K562 (cell line): ENCODE measurements around the gene PADI4. TPM values are rescaled to one million over a fixed set of nuclear protein-coding genes. Genes with fewer than 3 reads are reported as not detected.

Experiments
- ATAC-seq: fragments of 200-7000 bp; cut with Tn5 transposase; 3 replicates; pipeline ENCODE4 v1.9.1; 2020; ENCODE audit warnings: moderate library complexity
- BruUV-seq: library from RNA; stranded (reverse); fragments of 400-500 nt; replicated peaks from 2 replicates; lab custom pipeline; 2021; lab: Mats Ljungman, UMichigan
- CTCF ChIA-PET: fragments of 300-600 bp; formaldehyde crosslinking; extraction: SDS; loops from one replicate; lab custom pipeline; 2021; ENCODE audit warnings: low intra/inter-chr PET ratio; lab: Yijun Ruan, JAX
- POLR2A ChIA-PET: fragments of 300-600, 350-650 bp; sonication (Branson Sonifier 250); formaldehyde crosslinking; extraction: SDS; loops from one replicate; lab custom pipeline; 2021; ENCODE audit warnings: antibody characterized with exemption, inconsistent platforms; lab: Yijun Ruan, JAX
- DNase-seq, 4 experiments: peaks; one replicate each; pipeline versions ENCODE4 v3.0.0 to v3.0.0-alpha.2; 2011 to 2018; ENCODE audit warnings: low spot score in 3 of 4, mixed read lengths in 3 of 4; ENCODE audit errors: extremely low read depth in 1 of 4
- FAIRE-seq: peaks from 2 replicates; lab custom pipeline; 2011; peaks lifted over from hg19 to GRCh38; lab: Jason Lieb, UNC
- H2AFZ ChIP-seq: 2 replicates; pipeline ENCODE4 v1.6.0; 2011; ENCODE audit warnings: low read depth, low read length, control low read depth, inconsistent platforms
- H3K27ac ChIP-seq: fragments of 200-600 bp; 3 replicates; pipeline ENCODE4 v1.8.0; 2011; ENCODE audit warnings: low read depth, mild to moderate bottlenecking, control low read depth, inconsistent platforms, low read length, moderate library complexity, mixed read lengths; ENCODE audit errors: extremely low read depth
- H3K27me3 ChIP-seq, 2 experiments: fragments of 300-600 bp in 1 of 2; 2 replicates in 1 of 2; 3 replicates in 1 of 2; pipeline versions ENCODE4 v1.6.0 to v1.8.0; 2011; ENCODE audit warnings: inconsistent platforms in 2 of 2, low read length in 2 of 2, mild to moderate bottlenecking in 1 of 2, mixed read lengths in 1 of 2, moderate library complexity in 1 of 2; ENCODE audit not compliant: control insufficient read depth in 2 of 2, insufficient read depth in 2 of 2
- H3K36me3 ChIP-seq: fragments of 300-600 bp; 3 replicates; pipeline ENCODE4 v1.8.0; 2011; ENCODE audit warnings: mild to moderate bottlenecking, low read length, inconsistent platforms; ENCODE audit not compliant: control insufficient read depth, insufficient read depth
- H3K4me1 ChIP-seq, 2 experiments: fragments of 200-600 bp in 1 of 2; replicated peaks in 1 of 2; 2 replicates in 1 of 2; 3 replicates in 1 of 2; pipeline versions ENCODE4 v1.5.1 to v1.8.0; 2011; ENCODE audit warnings: inconsistent platforms in 2 of 2, low read length in 2 of 2, mild to moderate bottlenecking in 1 of 2, mixed read lengths in 1 of 2, moderate library complexity in 1 of 2; ENCODE audit not compliant: control insufficient read depth in 2 of 2, insufficient read depth in 2 of 2
- H3K4me2 ChIP-seq: 2 replicates; pipeline ENCODE4 v1.6.1; 2011; ENCODE audit warnings: low read length, control low read depth, inconsistent platforms, mixed read lengths; ENCODE audit not compliant: insufficient read depth
- H3K4me3 ChIP-seq: fragments of 200-600 bp; sonication (generic), shearing (Covaris generic); 2 replicates; pipeline ENCODE4 v1.5.1; 2016; ENCODE audit warnings: control low read depth, inconsistent platforms
- H3K79me2 ChIP-seq: fragments of 200-600 bp; 3 replicates; pipeline ENCODE4 v1.8.0; 2011; ENCODE audit warnings: low read length, inconsistent platforms; ENCODE audit not compliant: control insufficient read depth, insufficient read depth
- H3K9ac ChIP-seq, 2 experiments: 2 replicates each; pipeline versions ENCODE4 v1.6.0 to v1.6.1; 2011; ENCODE audit warnings: low read depth in 2 of 2, low read length in 2 of 2, control low read depth in 1 of 2, inconsistent platforms in 1 of 2, mild to moderate bottlenecking in 1 of 2, mixed read lengths in 1 of 2; ENCODE audit not compliant: insufficient read depth in 1 of 2
- H3K9me1 ChIP-seq: one replicate; pipeline ENCODE4 v1.6.0; 2011; ENCODE audit warnings: inconsistent platforms, mild to moderate bottlenecking, low read length, moderate library complexity; ENCODE audit not compliant: control insufficient read depth, insufficient read depth
- H3K9me3 ChIP-seq: replicated peaks from 2 replicates; pipeline ENCODE4 v1.5.1; 2011; ENCODE audit warnings: low read depth, low read length, inconsistent platforms; ENCODE audit not compliant: control insufficient read depth, insufficient read depth
- H4K20me1 ChIP-seq: replicated peaks from 2 replicates; pipeline ENCODE4 v1.6.1; 2011; ENCODE audit warnings: low read length, inconsistent platforms, mixed read lengths; ENCODE audit not compliant: control insufficient read depth, insufficient read depth
- CEBPB ChIP-seq: fragments of 450-650 bp; IDR thresholded peaks from 2 replicates; pipeline ENCODE4 v1.6.1; 2016; ENCODE audit warnings: missing genetic modification characterization, missing compliant biosample characterization
- CTBP1 ChIP-seq: fragments of 450-650 bp; IDR thresholded peaks from 2 replicates; pipeline ENCODE4 v1.6.1; 2016; ENCODE audit warnings: borderline replicate concordance
- NFATC3 ChIP-seq: fragments of 450-650 bp; IDR thresholded peaks from 2 replicates; pipeline ENCODE4 v1.6.1; 2017; ENCODE audit warnings: mild to moderate bottlenecking
- NR2F6 ChIP-seq: fragments of 450-650 bp; formaldehyde crosslinking; IDR thresholded peaks from 2 replicates; pipeline ENCODE4 v1.4.0; 2020; ENCODE audit warnings: mild to moderate bottlenecking
- POLR2B ChIP-seq: fragments of 450-650 bp; IDR thresholded peaks from 2 replicates; pipeline ENCODE4 v1.6.1; 2018; ENCODE audit warnings: low read depth; ENCODE audit not compliant: partially characterized antibody
- RFX7 ChIP-seq: fragments of 250-450 bp; sonication (Bioruptor Pico); IDR thresholded peaks from 2 replicates; pipeline ENCODE4 v1.5.1; 2021; ENCODE audit warnings: mild to moderate bottlenecking
- SFPQ ChIP-seq: fragments of 200-400 bp; formaldehyde crosslinking; IDR thresholded peaks from 2 replicates; pipeline ENCODE4 v1.6.1; 2017; ENCODE audit warnings: mild to moderate bottlenecking, low read depth, low read length, moderate library complexity
- SMC3 ChIP-seq: conservative IDR thresholded peaks from 2 replicates; pipeline ENCODE4 v1.6.1; 2011; ENCODE audit warnings: low read depth, low read length, improper control_type of control experiment; ENCODE audit not compliant: insufficient read depth
- SRSF9 ChIP-seq: fragments of 200-400 bp; formaldehyde crosslinking; IDR thresholded peaks from 2 replicates; pipeline ENCODE4 v1.6.1; 2017; ENCODE audit warnings: low read depth, low read length, borderline replicate concordance
- TAF15 ChIP-seq: fragments of 200-400 bp; formaldehyde crosslinking; IDR thresholded peaks from 2 replicates; pipeline ENCODE4 v1.6.1; 2017; ENCODE audit warnings: mild to moderate bottlenecking, low read depth, low read length, moderate library complexity
- TCF3 ChIP-seq: sonication (generic); formaldehyde crosslinking; IDR thresholded peaks from 2 replicates; pipeline ENCODE4 v1.4.0; 2020; ENCODE audit warnings: mild to moderate bottlenecking, missing genetic modification reagents
- USF2 ChIP-seq: sonication (generic); formaldehyde crosslinking; IDR thresholded peaks from 2 replicates; pipeline ENCODE4 v1.5.0; 2020; ENCODE audit warnings: missing genetic modification reagents
- ZBTB8A ChIP-seq: fragments of 450-650 bp; IDR thresholded peaks from 2 replicates; pipeline ENCODE4 v1.6.1; 2018; ENCODE audit warnings: mild to moderate bottlenecking, moderate library complexity; ENCODE audit not compliant: partially characterized antibody
- ZNF184 ChIP-seq: sonication (generic); formaldehyde crosslinking; IDR thresholded peaks from 2 replicates; pipeline ENCODE4 v1.5.0; 2020; ENCODE audit warnings: missing genetic modification reagents
- WGBS: fragments of 100-300 bp; shearing (Covaris generic); methylation state at CpG from one replicate; pipeline ENCODE4 v1.1.6; 2016; ENCODE audit warnings: low coverage, mixed read lengths; ENCODE audit not compliant: insufficient coverage; ENCODE audit errors: missing lambda C conversion rate; 5-methylcytosine and 5-hydroxymethylcytosine counted together
- in situ Hi-C: fragments of 300-500 bp; cut with MboI; formaldehyde crosslinking; loops from 4 replicates; pipeline ENCODE4 v1.15.0; 2018; ENCODE audit warnings: inconsistent platforms, mixed read lengths
- intact Hi-C: fragments of 100-400 bp; cut with micrococcal nuclease; formaldehyde crosslinking; loops from 2 replicates; pipeline ENCODE4 v1.14.2; 2022
- polyA plus RNA-seq, 8 experiments: library from polyadenylated mRNA; depleted of rRNA in 4 of 8; stranded (reverse) in 5 of 8; unstranded in 3 of 8; fragments of >200 nt; fragmentation: Nextera tagmentation in 2 of 8; fragmentation: Illumina TruSeq in 1 of 8; extraction: Ambion mirVana in 2 of 8; extraction: Trizol in 1 of 8; gene quantifications; 2 replicates each; pipeline versions ENCODE4 v1.2.1 to v1.2.3, GENCODE V29; 2011 to 2014; ENCODE audit warnings: inconsistent platforms in 1 of 8, missing spikeins in 1 of 8
- total RNA-seq, 7 experiments: library from RNA; depleted of rRNA in 6 of 7; stranded (reverse); fragments of >200 nt in 6 of 7; fragmentation: Illumina TruSeq in 2 of 7; extraction: Trizol in 2 of 7; gene quantifications; 2 replicates each; pipeline versions ENCODE4 v1.2.1 to v1.2.3, GENCODE V29; 2011 to 2021; ENCODE audit warnings: low replicate concordance in 1 of 7
- TF ChIP-seq, protein P1 (sequence below): fragments of 250-450 bp; sonication (Bioruptor Pico); IDR thresholded peaks from 2 replicates; pipeline ENCODE4 v1.4.0; 2020
- TF ChIP-seq, protein P2 (sequence below): fragments of 450-650 bp; formaldehyde crosslinking; IDR thresholded peaks from 2 replicates; pipeline ENCODE4 v1.4.0; 2020; ENCODE audit warnings: mild to moderate bottlenecking, moderate library complexity
- TF ChIP-seq, protein P3 (sequence below): IDR thresholded peaks from 2 replicates; pipeline ENCODE4 v1.6.1; 2011; ENCODE audit not compliant: insufficient read length; ENCODE audit errors: extremely low read depth

The PADI4 gene
- total and polyA plus RNA-seq, 9 of the 15 experiments (the other 6 are each of a cell fraction or from before 2014, with no cell fraction given) = 0.22 to 0.33 TPM; not detected in 7

DNA sequence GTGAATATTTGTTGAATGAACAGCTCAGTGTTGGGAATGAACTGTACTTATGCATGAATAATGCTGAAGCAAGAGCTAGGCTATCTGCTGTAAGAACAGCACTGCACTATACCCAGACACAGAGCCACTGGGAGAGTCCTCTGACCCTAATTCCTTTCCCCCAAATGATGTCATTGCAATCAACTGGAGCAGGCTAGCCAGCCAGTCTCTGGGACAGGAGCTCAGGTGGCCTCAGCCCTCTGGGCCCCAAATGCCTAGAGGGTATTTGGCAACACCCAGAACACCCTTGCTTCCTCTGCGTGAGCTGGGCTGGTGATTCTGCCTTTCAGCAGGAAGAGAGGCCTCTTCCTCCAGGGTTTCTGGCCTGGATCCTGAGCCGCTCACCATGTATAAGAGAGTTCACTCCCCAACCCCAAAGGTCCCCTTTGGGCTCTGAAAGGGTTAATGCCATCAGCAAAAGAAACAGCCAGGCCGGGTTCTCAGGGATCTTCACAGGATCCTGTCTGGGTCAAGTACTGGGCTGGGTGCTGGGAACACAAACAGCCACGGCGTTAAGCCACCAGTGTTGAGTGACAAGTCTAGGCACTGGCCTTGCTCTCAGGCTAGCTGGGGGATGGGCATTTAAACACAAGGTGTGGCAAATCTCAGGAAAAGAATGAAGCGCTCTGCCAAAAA lies 3.7 kb upstream of the PADI4 start:
- ATAC-seq = no peak
- TF ChIP-seq, protein P1, sequence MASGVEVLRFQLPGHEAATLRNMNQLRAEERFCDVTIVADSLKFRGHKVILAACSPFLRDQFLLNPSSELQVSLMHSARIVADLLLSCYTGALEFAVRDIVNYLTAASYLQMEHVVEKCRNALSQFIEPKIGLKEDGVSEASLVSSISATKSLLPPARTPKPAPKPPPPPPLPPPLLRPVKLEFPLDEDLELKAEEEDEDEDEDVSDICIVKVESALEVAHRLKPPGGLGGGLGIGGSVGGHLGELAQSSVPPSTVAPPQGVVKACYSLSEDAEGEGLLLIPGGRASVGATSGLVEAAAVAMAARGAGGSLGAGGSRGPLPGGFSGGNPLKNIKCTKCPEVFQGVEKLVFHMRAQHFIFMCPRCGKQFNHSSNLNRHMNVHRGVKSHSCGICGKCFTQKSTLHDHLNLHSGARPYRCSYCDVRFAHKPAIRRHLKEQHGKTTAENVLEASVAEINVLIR (CRISPR knock-in tag) = no peak
- TF ChIP-seq USF2 (CRISPR knock-in tag) (no peak), POLR2B (no peak), ZNF184 (CRISPR knock-in tag) (no peak), TAF15 (no peak), CEBPB (tag) (no peak), NFATC3 (no peak), CTBP1 (no peak), SRSF9 (no peak), ZBTB8A (no peak), RFX7 (no peak), NR2F6 (CRISPR knock-in tag) (no peak), SFPQ (no peak), SMC3 (no peak), TCF3 (CRISPR knock-in tag) (no peak)
- TF ChIP-seq, protein P2, sequence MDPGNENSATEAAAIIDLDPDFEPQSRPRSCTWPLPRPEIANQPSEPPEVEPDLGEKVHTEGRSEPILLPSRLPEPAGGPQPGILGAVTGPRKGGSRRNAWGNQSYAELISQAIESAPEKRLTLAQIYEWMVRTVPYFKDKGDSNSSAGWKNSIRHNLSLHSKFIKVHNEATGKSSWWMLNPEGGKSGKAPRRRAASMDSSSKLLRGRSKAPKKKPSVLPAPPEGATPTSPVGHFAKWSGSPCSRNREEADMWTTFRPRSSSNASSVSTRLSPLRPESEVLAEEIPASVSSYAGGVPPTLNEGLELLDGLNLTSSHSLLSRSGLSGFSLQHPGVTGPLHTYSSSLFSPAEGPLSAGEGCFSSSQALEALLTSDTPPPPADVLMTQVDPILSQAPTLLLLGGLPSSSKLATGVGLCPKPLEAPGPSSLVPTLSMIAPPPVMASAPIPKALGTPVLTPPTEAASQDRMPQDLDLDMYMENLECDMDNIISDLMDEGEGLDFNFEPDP (CRISPR knock-in tag) = no peak
- TF ChIP-seq, protein P3, sequence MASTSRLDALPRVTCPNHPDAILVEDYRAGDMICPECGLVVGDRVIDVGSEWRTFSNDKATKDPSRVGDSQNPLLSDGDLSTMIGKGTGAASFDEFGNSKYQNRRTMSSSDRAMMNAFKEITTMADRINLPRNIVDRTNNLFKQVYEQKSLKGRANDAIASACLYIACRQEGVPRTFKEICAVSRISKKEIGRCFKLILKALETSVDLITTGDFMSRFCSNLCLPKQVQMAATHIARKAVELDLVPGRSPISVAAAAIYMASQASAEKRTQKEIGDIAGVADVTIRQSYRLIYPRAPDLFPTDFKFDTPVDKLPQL = no peak
- FAIRE-seq = no peak
- no peak overlapping the region for H3K27ac ChIP-seq
- intact Hi-C loops (no loop called here), in situ Hi-C loops (no loop called here)
- no TSS peak for BruUV-seq
- no peaks in the 10 kb centered on the region; the same call in 1 of the 2 replicates for H4K20me1 ChIP-seq
- peaks cover 10 to 13% of the 10 kb centered on the region in 2 experiments for H3K4me1 ChIP-seq
- no peaks in the 10 kb centered on the region for H3K36me3 ChIP-seq
- ChIA-PET CTCF (no interaction called here), POLR2A (interaction anchor here (0.6 to 1.1 kb wide), 2 partner anchors 15 to 92 kb away, joined by 3 read pairs; no protein-coding TSS in a partner anchor)
- H2AFZ ChIP-seq = no peak overlapping the region
- no peak overlapping the region for H3K9ac ChIP-seq
- H3K4me3 ChIP-seq = no peak overlapping the region
- H3K9me3 ChIP-seq = 0 out of 2 replicates have a peak, but pooled peaks cover 3% of the 10 kb centered on the region
- WGBS = 0% methylated on average over 6 of the region's 6 CpGs
- DNase-seq = no peak
- no peaks in the 10 kb centered on the region for H3K79me2 ChIP-seq
- no peak overlapping the region for H3K4me2 ChIP-seq
- peaks cover 6 to 29% of the 10 kb centered on the region in 2 experiments; a peak in 4 of 5 replicates for H3K27me3 ChIP-seq
- peaks cover 4% of the 10 kb centered on the region for H3K9me1 ChIP-seq
